PC-9 (cell line): ENCODE results near the gene ZER1. TPM values are rescaled to one million over a fixed set of nuclear protein-coding genes. Genes with fewer than 3 reads are reported as not detected.

Source experiments
- BruUV-seq: library from RNA; stranded (reverse); fragments of 400-500 nt; replicated peaks from 2 replicates; lab custom pipeline; 2021; lab: Mats Ljungman, UMichigan
- CTCF ChIA-PET: fragments of 300-600 bp; sonication (Branson Sonifier 250); formaldehyde crosslinking; loops from one replicate; lab custom pipeline; 2022; ENCODE audit warnings: antibody characterized with exemption; lab: Charles Lee
- POLR2A ChIA-PET: fragments of 300-600 bp; sonication (Branson Sonifier 250); formaldehyde crosslinking; loops from one replicate; lab custom pipeline; 2022; ENCODE audit warnings: antibody characterized with exemption; ENCODE audit not compliant: unreplicated experiment; lab: Charles Lee
- DNase-seq, 2 experiments: peaks; one replicate each; pipeline versions ENCODE4 v3.0.0 to v3.0.0-alpha.2; 2015 to 2022; ENCODE audit warnings: mixed read lengths in 1 of 2
- H2AFZ ChIP-seq: fragments of 200-600 bp; sonication (generic); 2 replicates; pipeline ENCODE4 v1.8.1; 2017; ENCODE audit warnings: antibody characterized with exemption
- H3F3A ChIP-seq: fragments of 200-600 bp; sonication (generic); 2 replicates; pipeline ENCODE4 v1.8.1; 2017; ENCODE audit warnings: antibody characterized with exemption, mild to moderate bottlenecking, low read depth; ENCODE audit not compliant: insufficient read depth
- H3K27ac ChIP-seq: fragments of 200-600 bp; sonication (generic); 2 replicates; pipeline ENCODE4 v1.6.1; 2016; ENCODE audit warnings: mixed run types
- H3K27me3 ChIP-seq: fragments of 200-600 bp; sonication (generic); 2 replicates; pipeline ENCODE4 v1.6.1; 2016; ENCODE audit warnings: low read depth, mixed run types; ENCODE audit not compliant: insufficient read depth
- H3K36me3 ChIP-seq: fragments of 200-600 bp; sonication (generic); 2 replicates; pipeline ENCODE4 v1.6.1; 2016; ENCODE audit warnings: low read depth, mixed run types
- H3K4me1 ChIP-seq: fragments of 200-600 bp; sonication (generic); replicated peaks from 2 replicates; pipeline ENCODE4 v1.6.1; 2016; ENCODE audit warnings: mixed run types; ENCODE audit not compliant: insufficient read depth
- H3K4me2 ChIP-seq: fragments of 200-600 bp; sonication (generic); 2 replicates; pipeline ENCODE4 v1.6.1; 2017; ENCODE audit warnings: mixed run types
- H3K4me3 ChIP-seq: fragments of 200-600 bp; sonication (generic); 2 replicates; pipeline ENCODE4 v1.6.1; 2016; ENCODE audit warnings: mixed run types
- H3K79me2 ChIP-seq: fragments of 200-600 bp; sonication (generic); 2 replicates; pipeline ENCODE4 v1.6.1; 2017; ENCODE audit warnings: low read depth, mixed run types
- H3K9me2 ChIP-seq: fragments of 200-600 bp; sonication (generic); 2 replicates; pipeline ENCODE4 v1.8.1; 2017; ENCODE audit warnings: mild to moderate bottlenecking; ENCODE audit not compliant: insufficient read depth
- H3K9me3 ChIP-seq: fragments of 200-600 bp; sonication (generic); 2 replicates; pipeline ENCODE4 v1.8.1; 2016; ENCODE audit warnings: low read depth; ENCODE audit not compliant: insufficient read depth
- H4K20me1 ChIP-seq: fragments of 200-600 bp; sonication (generic); 2 replicates; pipeline ENCODE4 v1.8.1; 2017; ENCODE audit not compliant: insufficient read depth
- EZH2 ChIP-seq: fragments of 200-600 bp; sonication (generic); IDR thresholded peaks from 2 replicates; pipeline ENCODE4 v1.8.0; 2017; ENCODE audit warnings: antibody characterized with exemption, low read depth
- intact Hi-C: fragments of 100-400 bp; cut with micrococcal nuclease; formaldehyde crosslinking; loops from one replicate; pipeline ENCODE4 v1.10.0; 2022; ENCODE audit not compliant: unreplicated experiment
- total RNA-seq: library from RNA; stranded (reverse); gene quantifications from 2 replicates; pipeline ENCODE4 v1.2.3, GENCODE V29; 2021
- TF ChIP-seq, protein P1 (sequence below): fragments of 200-600 bp; sonication (generic); conservative IDR thresholded peaks from 2 replicates; pipeline ENCODE4 v1.6.1; 2017; ENCODE audit warnings: mixed run types, antibody characterized with exemption, mild to moderate bottlenecking, moderate library complexity

The ZER1 gene
- total RNA-seq, 1 experiment from 2014 or later: 65.2 TPM

DNA sequence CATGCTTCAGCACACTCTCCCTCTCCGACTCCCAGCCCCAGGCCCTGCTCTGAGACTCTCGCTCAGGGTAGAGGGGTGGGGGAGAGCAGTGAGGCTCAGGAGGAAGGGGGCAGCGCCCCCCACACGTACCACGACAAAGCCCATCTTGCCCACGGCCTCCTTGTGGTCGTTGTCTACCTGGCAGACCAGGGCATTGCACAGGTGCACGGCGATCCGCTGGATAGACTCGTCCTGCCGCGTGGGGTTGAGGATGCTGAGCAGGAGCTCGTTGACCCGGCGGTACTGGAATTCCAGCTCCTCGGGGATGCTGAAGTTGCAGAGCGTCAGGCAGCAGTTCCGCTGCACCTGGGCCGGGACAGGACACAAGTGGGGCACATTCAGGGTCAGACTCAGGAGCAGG lies 29.3 kb downstream of the ZER1 start:
- peaks cover 11% of the 10 kb centered on the region; the same call in 1 of the 2 replicates for H3F3A ChIP-seq
- H4K20me1 ChIP-seq: no peaks in the 10 kb centered on the region
- no peak overlapping the region for H3K4me2 ChIP-seq
- H3K36me3 ChIP-seq: no peaks in the 10 kb centered on the region
- no peaks in the 10 kb centered on the region for H3K9me3 ChIP-seq
- intact Hi-C loops: no loop called here
- no peaks in the 10 kb centered on the region for H3K27me3 ChIP-seq
- DNase-seq: no peak
- H3K4me1 ChIP-seq: no peaks in the 10 kb centered on the region
- no peak overlapping the region for H3K27ac ChIP-seq
- TF ChIP-seq, protein P1, sequence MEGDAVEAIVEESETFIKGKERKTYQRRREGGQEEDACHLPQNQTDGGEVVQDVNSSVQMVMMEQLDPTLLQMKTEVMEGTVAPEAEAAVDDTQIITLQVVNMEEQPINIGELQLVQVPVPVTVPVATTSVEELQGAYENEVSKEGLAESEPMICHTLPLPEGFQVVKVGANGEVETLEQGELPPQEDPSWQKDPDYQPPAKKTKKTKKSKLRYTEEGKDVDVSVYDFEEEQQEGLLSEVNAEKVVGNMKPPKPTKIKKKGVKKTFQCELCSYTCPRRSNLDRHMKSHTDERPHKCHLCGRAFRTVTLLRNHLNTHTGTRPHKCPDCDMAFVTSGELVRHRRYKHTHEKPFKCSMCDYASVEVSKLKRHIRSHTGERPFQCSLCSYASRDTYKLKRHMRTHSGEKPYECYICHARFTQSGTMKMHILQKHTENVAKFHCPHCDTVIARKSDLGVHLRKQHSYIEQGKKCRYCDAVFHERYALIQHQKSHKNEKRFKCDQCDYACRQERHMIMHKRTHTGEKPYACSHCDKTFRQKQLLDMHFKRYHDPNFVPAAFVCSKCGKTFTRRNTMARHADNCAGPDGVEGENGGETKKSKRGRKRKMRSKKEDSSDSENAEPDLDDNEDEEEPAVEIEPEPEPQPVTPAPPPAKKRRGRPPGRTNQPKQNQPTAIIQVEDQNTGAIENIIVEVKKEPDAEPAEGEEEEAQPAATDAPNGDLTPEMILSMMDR: no peak
- TF ChIP-seq EZH2: no peak
- ChIA-PET POLR2A (no interaction called here), CTCF (no interaction called here)
- H3K9me2 ChIP-seq: no peaks in the 10 kb centered on the region
- BruUV-seq: no TSS peak
- H3K4me3 ChIP-seq: no peak overlapping the region
- H2AFZ ChIP-seq: no peak overlapping the region
- H3K79me2 ChIP-seq: no peaks in the 10 kb centered on the region

DNA sequence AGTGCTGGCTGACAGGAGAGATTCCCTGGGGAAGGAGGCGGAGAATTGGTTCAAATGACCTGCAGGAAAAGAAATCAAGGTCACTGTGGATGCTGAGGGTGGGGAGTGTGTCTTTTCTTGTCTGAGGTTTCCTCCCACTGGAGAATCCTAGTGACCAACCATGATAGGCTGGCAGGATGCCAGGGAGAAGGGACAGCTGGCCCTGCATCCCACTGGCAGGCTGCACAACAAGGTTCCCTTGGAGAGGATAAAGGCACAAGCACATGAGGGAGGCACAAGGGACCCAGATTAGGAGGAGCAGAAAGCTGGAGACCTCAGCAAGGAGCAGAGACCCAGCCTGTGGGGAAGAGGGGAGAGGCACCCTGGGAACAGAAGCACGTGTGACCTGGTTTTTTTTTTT lies 36.4 kb downstream of the ZER1 start:
- Histone ChIP-seq H3K4me1 (no peaks in the 10 kb centered on the region), H3F3A (peaks cover 19% of the 10 kb centered on the region; the same call in 1 of the 2 replicates), H4K20me1 (no peaks in the 10 kb centered on the region; the same call in 1 of the 2 replicates), H3K27ac (no peak overlapping the region), H3K4me3 (no peak overlapping the region), H3K4me2 (no peak overlapping the region), H3K9me2 (no peaks in the 10 kb centered on the region), H3K79me2 (no peaks in the 10 kb centered on the region), H3K27me3 (no peaks in the 10 kb centered on the region), H3K36me3 (no peaks in the 10 kb centered on the region), H2AFZ (no peak overlapping the region), H3K9me3 (no peaks in the 10 kb centered on the region)
- BruUV-seq: no TSS peak
- no peak for TF ChIP-seq EZH2
- TF ChIP-seq, protein P1: no peak
- no peak for DNase-seq
- intact Hi-C loops: no loop called here
- ChIA-PET POLR2A (interaction anchor here (0.6 kb wide), 1 partner anchor 55 kb away, joined by 3 read pairs; no protein-coding TSS in a partner anchor), CTCF (interaction anchor here (0.5 kb wide), 1 partner anchor 26 kb away, joined by 3 read pairs; no protein-coding TSS in a partner anchor)

DNA sequence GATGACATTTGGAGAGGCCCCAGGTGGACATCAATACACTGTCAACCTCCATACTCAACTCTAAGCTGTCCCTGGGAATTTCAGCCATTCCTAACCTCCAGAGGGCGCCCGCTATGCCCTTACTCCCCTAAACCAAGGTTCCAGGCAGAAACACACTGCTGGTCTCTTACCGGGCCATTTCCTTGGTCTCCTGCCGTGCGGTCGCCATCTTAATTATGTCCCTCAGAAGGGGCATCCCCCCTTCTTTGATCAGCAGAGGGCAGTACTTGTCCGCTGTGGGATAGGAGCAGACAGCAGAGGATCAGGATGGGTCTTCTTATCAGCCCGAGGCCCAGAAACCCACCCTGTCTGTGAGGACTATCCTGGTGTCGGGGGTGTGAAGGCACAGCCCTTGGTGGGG lies 38.5 kb downstream of the ZER1 start:
- no peak overlapping the region for H3K4me2 ChIP-seq
- intact Hi-C loops: loop anchor here (5.0 kb wide), 1 partner anchor 194 kb away; no protein-coding TSS in a partner anchor

More for the DNA sequence above, 38.5 kb downstream of the ZER1 start:
- H3K4me3 ChIP-seq: no peak overlapping the region
- no peaks in the 10 kb centered on the region for H3K9me3 ChIP-seq
- no peaks in the 10 kb centered on the region for H3K9me2 ChIP-seq
- no peaks in the 10 kb centered on the region for H3K36me3 ChIP-seq
- ChIA-PET POLR2A (interaction anchor here (0.6 kb wide), 2 partner anchors 36 to 457 kb away, joined by 3 read pairs; partner anchors contain the start of gene SWI5), CTCF (interaction anchor here (0.6 to 1.0 kb wide), 3 partner anchors 9 to 42 kb away, joined by 4 to 13 read pairs (median 13); partner anchors contain the start of gene ZDHHC12)
- H2AFZ ChIP-seq: no peak overlapping the region
- no peak overlapping the region for H3K27ac ChIP-seq
- H3K27me3 ChIP-seq: no peaks in the 10 kb centered on the region
- no peaks in the 10 kb centered on the region; the same call in 1 of the 2 replicates for H4K20me1 ChIP-seq
- no peaks in the 10 kb centered on the region for H3K79me2 ChIP-seq
- peaks cover 14% of the 10 kb centered on the region; the same call in 1 of the 2 replicates for H3F3A ChIP-seq
- no TSS peak for BruUV-seq
- H3K4me1 ChIP-seq: no peaks in the 10 kb centered on the region
- no peak for TF ChIP-seq EZH2
- TF ChIP-seq, protein P1: peak; percentile 70
- peak in 1 of 2 experiments; percentile 64 for DNase-seq
